H1 (cell line): ENCODE data around the gene PTK6. TPM values are rescaled to one million over a fixed set of nuclear protein-coding genes. Genes with fewer than 3 reads are reported as not detected.

Source experiments
- polyA plus RNA-seq, 7 experiments: library from polyadenylated mRNA; depleted of rRNA in 3 of 7; stranded (reverse) in 5 of 7; unstranded in 2 of 7; fragments of >200 nt in 5 of 7; fragments of 200-250 nt in 2 of 7; gene quantifications; 1 replicate in 5 of 7; 2 replicates in 1 of 7; 4 replicates in 1 of 7; pipeline versions ENCODE4 v1.2.1 to v1.2.3, GENCODE V29; 2011 to 2013; ENCODE audit warnings: missing spikeins in 2 of 7, mixed read lengths in 2 of 7
- total RNA-seq: library from RNA; stranded (reverse); fragmentation: NEBNext Ultra II Directional; extraction: Animal tissue kit (Norgen Biotek cat#: 25700); gene quantifications from 2 replicates; pipeline ENCODE4 v1.2.1, GENCODE V29; 2021

PTK6 gene
- total and polyA plus RNA-seq, 2 of the 8 experiments (the other 6 are each of a cell fraction or from before 2014, with no cell fraction given), result 0.12 to 0.19 TPM

Other genes starting within 250 kb of the PTK6 start
- 0.17 and 0.19 TPM in 2 replicates for gene COL20A1, start 244.2 kb downstream of the PTK6 start, total RNA-seq
- 0.21 and 0.61 TPM in 2 replicates for gene COL20A1, start 244.2 kb downstream of the PTK6 start, polyA plus RNA-seq (2011; rRNA removed)
- 2.7 and 5.7 TPM in 2 replicates for gene CHRNA4, start 176.0 kb downstream of the PTK6 start, total RNA-seq
- gene CHRNA4, start 176.0 kb downstream of the PTK6 start, polyA plus RNA-seq (2011; rRNA removed), result 4.3 and 5.0 TPM in 2 replicates
- gene KCNQ2, start 64.7 kb downstream of the PTK6 start, total RNA-seq, result 82.6 and 88.6 TPM in 2 replicates
- 243 and 277 TPM in 2 replicates for gene KCNQ2, start 64.7 kb downstream of the PTK6 start, polyA plus RNA-seq (2011; rRNA removed)
- 25.8 and 27.9 TPM in 2 replicates for gene EEF1A2, start 38.3 kb downstream of the PTK6 start, total RNA-seq
- 7.4 and 17.5 TPM in 2 replicates for gene EEF1A2, start 38.3 kb downstream of the PTK6 start, polyA plus RNA-seq (2011; rRNA removed)
- 125 and 138 TPM in 2 replicates for gene PPDPF, start 16.6 kb downstream of the PTK6 start, total RNA-seq
- 30.5 and 49.9 TPM in 2 replicates for gene PPDPF, start 16.6 kb downstream of the PTK6 start, polyA plus RNA-seq (2011; rRNA removed)
- 0.29 and 0.76 TPM in 2 replicates for gene SRMS, start 10.4 kb upstream of the PTK6 start, total RNA-seq
- 0.39 and 0.66 TPM in 2 replicates for gene SRMS, start 10.4 kb upstream of the PTK6 start, polyA plus RNA-seq (2011; rRNA removed)
- 2.5 and 2.6 TPM in 2 replicates for gene FNDC11, start 16.8 kb upstream of the PTK6 start, total RNA-seq
- 8.8 and 13.5 TPM in 2 replicates for gene FNDC11, start 16.8 kb upstream of the PTK6 start, polyA plus RNA-seq (2011; rRNA removed)
- 17.5 and 18.2 TPM in 2 replicates for gene HELZ2, start 36.9 kb upstream of the PTK6 start, total RNA-seq
- gene HELZ2, start 36.9 kb upstream of the PTK6 start, polyA plus RNA-seq (2011; rRNA removed), result 7.9 and 14.0 TPM in 2 replicates
- 12.9 and 14.2 TPM in 2 replicates for gene GMEB2, start 89.7 kb upstream of the PTK6 start, total RNA-seq
- gene GMEB2, start 89.7 kb upstream of the PTK6 start, polyA plus RNA-seq (2011; rRNA removed), result 14.2 and 19.1 TPM in 2 replicates
- 63.1 and 71.6 TPM in 2 replicates for gene STMN3, start 116.0 kb upstream of the PTK6 start, total RNA-seq
- 51.5 and 70.8 TPM in 2 replicates for gene STMN3, start 116.0 kb upstream of the PTK6 start, polyA plus RNA-seq (2011; rRNA removed)
- gene RTEL1, start 120.9 kb upstream of the PTK6 start, total RNA-seq, result 37.1 and 37.8 TPM in 2 replicates
- 16.2 and 24.3 TPM in 2 replicates for gene RTEL1, start 120.9 kb upstream of the PTK6 start, polyA plus RNA-seq (2011; rRNA removed)
- gene TNFRSF6B, start 159.3 kb upstream of the PTK6 start, total RNA-seq, result not detected in 2 replicates
- gene TNFRSF6B, start 159.3 kb upstream of the PTK6 start, polyA plus RNA-seq (2011; rRNA removed), result 3.1 and 5.4 TPM in 2 replicates
- 21.9 and 22.9 TPM in 2 replicates for gene ARFRP1, start 170.6 kb upstream of the PTK6 start, total RNA-seq
- gene ARFRP1, start 170.6 kb upstream of the PTK6 start, polyA plus RNA-seq (2011; rRNA removed), result 12.9 and 19.4 TPM in 2 replicates
- 21.4 and 24.9 TPM in 2 replicates for gene ZGPAT, start 170.7 kb upstream of the PTK6 start, total RNA-seq
- gene ZGPAT, start 170.7 kb upstream of the PTK6 start, polyA plus RNA-seq (2011; rRNA removed), result 14.5 and 21.5 TPM in 2 replicates
- gene LIME1, start 199.3 kb upstream of the PTK6 start, total RNA-seq, result 3.3 and 4.5 TPM in 2 replicates
- 5.9 and 9.5 TPM in 2 replicates for gene LIME1, start 199.3 kb upstream of the PTK6 start, polyA plus RNA-seq (2011; rRNA removed)
- 25.0 and 29.1 TPM in 2 replicates for gene SLC2A4RG, start 202.4 kb upstream of the PTK6 start, total RNA-seq
- gene SLC2A4RG, start 202.4 kb upstream of the PTK6 start, polyA plus RNA-seq (2011; rRNA removed), result 15.9 and 32.9 TPM in 2 replicates